GM18909 (cell line): ENCODE data around the gene PGAM5.

Source experiments
- ATAC-seq: cut with Tn5 transposase; IDR thresholded peaks from one replicate; pipeline ENCODE4 v1.9.1; 2021; ENCODE audit warnings: mild to moderate bottlenecking; ENCODE audit not compliant: unreplicated experiment, poor library complexity

The PGAM5 gene

DNA sequence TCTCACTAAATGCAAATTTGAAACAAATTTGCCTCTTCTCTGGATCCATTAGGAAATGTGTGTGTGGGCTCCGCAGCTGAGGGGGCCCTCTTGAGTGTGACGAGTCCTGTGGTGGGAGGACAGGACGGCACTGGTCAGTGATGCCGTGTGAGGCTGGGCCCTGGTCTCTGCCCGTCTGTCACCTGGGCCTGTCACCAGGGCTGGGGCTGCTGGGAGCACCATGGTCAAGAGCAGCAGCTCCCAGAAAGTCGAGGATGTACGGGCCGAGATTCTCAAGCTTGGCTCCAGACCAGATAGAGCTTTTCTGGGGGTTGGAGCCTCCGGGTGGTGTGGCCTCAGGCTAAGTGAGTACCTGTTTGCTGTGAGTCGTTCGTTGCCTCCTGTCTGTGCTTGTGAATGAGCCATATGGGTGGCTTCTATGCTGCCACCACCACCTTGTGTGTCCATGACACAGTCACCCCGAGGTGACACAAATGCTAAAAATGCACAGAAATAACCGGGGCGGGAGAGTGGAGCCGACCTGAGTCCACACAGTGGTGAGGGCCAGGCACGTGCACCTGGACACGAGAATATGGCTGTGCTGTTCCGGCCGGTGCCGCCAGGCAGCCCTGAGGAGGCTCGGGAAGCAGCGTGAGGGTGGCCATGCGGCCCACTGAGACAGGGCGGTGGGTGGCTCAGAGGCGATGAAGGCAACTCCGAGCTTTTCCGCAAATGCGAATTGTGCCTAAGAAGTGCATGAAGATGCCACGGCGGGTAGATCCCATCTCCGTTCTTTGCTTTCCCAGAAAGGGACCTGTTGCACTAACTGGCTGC, 8.7 kb downstream of the PGAM5 start:
- ATAC-seq, result no peak

GRCh38 chr12:132719954-132720324, 9.3 kb downstream of the PGAM5 start:
- no peak for ATAC-seq

- no peak for ATAC-seq
Observed at GRCh38 chr12:132720606-132721345, 10.1 kb downstream of the PGAM5 start.

DNA sequence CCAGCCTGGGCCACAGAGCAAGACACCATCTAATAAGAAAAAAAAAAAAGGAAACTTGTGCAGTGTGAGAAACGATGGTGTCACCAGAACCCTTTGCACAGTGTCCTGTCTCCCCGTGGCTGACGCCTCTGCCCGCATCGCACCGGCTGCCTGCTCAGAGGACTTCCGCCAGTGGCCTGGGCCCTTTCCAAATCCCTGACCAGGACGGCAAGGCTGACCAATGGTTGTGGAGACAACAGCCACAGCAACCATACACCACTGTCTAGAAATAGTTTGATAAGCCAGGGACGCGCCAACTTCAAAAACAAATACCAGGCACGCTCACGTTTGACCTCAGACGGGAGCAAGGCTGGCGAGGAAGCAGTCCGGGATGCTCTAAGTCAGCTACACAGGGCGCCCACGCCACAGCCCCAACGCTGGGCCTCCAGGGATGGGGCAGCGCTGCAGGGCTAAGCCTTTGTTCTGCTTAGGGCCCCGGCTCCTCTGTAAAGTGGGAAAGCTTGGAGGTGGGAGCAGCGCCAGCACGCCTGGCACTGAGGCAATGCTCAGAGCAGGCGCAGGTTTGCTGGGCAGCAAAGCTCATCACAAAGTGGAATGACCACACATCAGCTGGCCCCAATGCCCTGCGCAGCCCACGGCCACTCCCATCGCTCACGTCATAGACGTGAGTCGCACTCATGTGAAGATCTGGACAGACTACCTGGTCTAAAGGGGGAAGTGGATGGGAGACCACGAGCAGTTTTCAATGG, 12.5 kb downstream of the PGAM5 start:
- ATAC-seq, result no peak

- ATAC-seq, result no peak
Observed at GRCh38 chr12:132723764-132724140, 13.1 kb downstream of the PGAM5 start.

DNA sequence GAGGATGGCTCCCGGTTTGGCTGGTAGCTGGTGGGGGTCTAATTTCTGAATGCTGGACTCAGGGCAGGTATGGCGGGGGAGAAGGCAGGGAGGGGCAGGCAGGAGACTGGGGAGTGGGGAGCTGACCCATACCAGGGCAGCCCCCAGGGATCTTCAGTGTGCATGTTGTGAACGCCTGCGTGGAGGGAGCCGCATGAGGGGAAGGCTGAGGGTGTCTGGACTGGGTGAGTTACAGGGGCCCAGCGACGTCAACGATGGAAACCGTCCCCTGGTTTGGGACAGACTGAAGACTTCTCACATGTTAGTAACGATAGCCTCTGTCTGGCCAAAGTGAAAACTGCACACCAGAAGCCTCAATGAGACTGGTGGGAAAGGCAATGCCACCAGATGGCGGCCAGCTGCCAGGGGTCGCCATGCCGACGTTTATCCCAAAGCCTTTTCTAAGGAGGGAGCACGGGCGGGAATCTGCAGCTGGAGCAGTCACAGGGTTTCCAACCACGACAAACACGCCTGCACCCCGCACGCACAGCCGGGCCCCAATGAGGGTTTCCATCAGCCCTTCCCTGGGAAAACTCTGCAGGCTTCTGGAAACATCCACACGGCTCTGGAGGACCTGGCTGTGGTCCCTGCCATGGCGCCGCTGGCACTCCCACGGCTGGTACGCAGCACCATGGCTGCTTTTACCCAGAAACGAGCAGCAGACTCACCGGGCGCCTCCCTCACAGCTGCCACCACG, 14.0 kb downstream of the PGAM5 start:
- ATAC-seq, result no peak

DNA sequence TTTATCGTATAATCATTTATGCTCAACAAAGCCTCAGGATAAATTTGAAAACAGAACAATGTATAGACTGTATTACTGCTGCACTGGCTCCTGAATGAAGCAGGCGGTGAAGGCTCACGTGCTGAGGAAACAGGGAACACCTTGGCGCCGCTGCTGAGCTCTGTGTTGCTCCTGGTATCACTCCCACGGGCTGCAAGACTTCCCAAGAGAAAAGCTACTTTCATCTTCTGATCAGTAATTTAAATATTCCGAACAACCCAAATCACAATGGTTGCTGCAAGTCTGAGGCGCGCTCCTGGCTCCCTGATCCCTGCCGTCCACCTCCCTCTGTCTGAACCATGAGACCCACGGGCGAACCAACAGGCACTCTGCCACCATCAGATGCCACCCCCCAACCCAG, 15.7 kb downstream of the PGAM5 start:
- no peak for ATAC-seq

DNA sequence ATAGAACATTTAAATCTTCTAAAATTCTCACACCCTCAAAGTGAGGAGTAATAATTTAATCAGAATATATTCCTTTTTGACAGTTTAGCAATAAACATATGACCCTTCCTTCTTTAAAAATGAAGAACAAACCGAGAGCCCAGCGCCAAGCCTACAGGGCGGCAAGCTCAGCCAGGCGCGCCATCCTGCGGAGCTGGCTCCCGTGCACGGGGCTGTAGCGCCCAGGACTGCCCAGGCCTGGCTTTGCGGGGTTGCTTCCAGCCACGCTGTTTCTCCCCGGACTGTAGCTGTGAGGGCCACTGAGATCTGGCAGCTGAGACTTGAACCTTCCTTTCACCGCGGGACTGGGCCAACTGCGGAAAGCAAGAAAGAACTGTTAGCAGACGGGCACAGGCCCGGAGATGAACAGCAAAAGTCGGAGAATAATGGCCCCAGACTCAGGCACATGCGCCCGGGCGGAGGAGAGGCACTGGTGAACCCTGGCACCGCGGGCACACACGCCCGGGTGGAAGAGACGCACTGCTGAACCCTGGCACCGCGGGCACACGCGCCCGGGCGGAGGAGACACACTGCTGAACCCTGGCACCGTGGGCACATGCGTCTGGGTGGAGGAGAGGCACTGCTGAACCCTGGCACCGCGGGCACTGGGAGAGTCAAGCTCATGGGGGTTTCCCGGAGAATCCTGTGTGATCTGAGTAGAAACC, 16.6 kb downstream of the PGAM5 start:
- ATAC-seq, result no peak

GRCh38 chr12:132728502-132728901, 17.9 kb downstream of the PGAM5 start:
- ATAC-seq, result no peak

DNA sequence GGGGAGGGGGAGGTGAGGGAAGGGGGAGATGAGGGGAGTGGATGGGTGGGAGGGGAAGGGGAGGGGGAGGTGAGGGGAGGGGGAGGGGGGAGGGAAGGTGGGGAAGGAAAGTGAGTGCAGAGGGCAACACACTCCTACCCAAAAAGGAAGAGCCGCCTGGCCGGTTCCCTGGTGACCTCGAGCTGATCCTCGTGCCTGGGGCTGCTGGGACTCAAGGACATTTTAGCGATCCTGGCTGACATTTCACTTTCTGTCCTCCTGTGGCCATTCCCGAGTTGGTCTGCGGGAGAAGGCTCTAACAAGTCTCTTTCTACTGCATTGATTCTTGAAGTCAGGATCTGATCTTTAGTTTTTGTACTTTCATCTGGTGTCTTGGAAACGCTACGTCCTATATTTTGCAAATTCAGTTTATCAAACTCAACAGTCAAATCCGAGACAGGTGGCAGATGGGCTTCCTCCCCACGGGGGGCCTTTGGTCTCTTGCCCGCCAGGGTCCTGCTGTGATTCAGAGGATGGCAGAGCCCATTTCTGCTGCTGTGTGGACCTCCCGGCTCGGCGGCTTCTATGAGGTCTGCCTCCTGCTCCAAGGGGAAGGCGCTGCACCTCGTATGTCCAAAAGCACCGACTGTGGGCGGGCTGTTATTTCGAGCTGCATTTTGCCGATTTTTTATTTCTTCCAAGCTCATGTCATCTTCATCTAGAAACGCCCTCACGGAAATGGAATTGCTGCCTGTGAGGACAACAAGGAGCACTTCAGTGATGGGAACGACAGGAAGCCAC, 19.1 kb downstream of the PGAM5 start:
- no peak for ATAC-seq

GRCh38 chr12:132730353-132730752, 19.7 kb downstream of the PGAM5 start:
- no peak for ATAC-seq

GRCh38 chr12:132731574-132731973, 20.9 kb downstream of the PGAM5 start:
- ATAC-seq, result no peak

- ATAC-seq, result no peak
Observed at GRCh38 chr12:132734206-132734605, 23.6 kb downstream of the PGAM5 start.

DNA sequence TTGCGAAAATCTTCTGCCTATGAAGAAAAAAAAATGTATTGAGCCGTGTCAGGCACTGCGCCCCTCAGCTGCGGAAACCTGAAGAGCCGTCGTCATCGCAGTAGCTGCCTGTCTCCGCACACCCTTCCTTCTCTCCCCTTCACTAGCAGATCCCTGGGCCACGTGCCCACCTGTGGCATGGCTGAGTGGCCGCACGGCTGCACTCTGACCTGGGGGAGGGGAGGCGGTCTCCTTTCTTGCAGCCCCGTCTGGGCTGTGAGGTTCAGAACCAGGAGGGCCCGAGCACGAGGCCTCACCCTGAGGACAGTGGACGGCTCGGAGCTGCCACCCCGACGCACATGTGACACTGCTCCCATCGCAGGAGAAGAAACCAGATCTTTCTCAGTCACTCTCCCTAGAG, 24.9 kb downstream of the PGAM5 start:
- no peak for ATAC-seq

GRCh38 chr12:132736378-132736777, 25.7 kb downstream of the PGAM5 start:
- ATAC-seq, result no peak

DNA sequence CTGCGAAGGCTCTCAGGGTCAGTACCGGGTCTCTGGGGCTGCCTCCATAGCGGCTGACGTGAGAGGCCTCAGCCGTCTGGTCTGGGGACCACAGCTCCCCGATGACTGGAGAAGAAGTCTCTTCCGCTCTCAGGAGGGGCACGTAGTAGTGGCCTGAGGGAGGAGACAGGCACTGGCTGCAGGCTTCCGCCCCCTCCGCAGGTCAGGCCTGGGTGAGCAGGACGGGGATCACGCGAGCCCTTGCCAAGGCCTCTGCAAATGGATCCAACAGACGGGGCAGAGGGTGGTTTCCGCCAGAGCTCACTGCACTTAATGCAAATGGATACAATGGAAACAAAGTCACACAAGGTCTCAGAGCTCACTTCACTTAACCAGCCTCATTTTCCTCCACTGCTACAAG, 26.3 kb downstream of the PGAM5 start:
- no peak for ATAC-seq

DNA sequence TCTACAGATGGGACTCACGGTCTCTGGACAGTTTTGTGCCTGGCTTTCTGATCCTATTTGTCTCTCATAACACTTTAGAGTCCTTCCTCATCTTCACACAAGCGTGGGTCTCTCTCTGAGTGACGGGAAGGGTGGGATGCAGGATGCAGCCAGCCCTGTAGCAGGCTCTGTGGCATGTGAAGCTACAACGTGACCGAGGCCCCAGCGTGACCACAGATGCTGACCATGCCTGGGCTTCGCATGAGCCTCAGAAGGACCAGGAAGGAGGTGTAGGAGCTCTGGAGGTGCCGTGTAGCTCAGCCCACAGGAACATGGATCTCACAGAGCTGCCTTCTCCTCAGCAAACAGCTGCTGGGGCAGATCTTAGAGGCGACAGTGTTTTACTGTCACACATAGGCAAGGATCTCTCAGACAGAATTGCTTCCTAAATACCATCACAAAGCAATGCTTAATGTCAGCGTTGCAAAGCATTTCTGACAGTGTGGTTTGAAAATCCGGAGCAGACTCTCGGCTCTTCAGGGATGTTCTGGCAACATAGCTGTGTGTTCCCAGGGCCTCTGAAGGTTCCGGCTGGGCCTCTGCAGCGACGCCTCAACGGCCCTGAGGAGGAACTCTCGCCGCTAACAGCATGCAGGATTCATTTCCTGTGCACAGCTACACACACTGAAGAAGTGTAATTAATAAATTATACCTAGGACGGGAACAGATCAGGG, 29.1 kb downstream of the PGAM5 start:
- ATAC-seq, result no peak

DNA sequence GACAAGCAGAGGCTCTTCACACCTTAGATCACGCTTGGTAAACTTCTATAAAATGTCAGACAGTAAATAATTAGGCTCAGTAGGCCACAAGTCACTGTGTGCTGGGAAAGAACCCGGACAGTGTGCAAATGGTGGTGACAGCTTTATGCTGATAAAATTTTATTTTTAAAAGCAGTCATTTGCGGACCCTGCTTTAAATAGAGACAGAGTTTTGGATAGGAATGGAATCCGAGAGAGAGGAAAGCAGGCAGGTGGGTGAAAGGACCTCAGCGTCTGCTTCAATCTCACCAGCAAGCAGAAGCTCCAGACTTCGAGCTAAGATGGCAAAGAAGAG, 29.6 kb downstream of the PGAM5 start:
- ATAC-seq, result no peak

DNA sequence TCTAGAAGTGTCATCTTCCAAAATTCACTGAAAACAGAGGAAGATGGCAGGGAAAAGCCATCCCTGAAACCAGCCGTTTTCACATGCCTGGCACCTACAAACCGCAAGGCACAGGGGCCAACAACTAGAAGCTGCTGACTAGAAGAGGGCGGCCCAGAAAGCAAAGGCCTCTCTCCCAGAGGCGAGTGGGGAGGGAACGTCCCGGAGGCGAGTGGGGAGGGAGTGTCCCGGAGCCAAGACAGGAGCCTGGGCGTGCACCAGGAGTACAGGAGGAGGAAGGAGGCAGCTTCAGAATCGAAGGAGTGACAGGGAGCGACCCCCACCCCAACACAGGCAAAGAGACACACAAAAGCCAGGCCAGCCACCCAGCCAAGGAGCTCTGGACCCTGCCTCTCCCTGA, 30.0 kb downstream of the PGAM5 start:
- ATAC-seq, result no peak
